GM12878 (cell line): ENCODE data around the gene C11orf52. TPM values are rescaled to one million over a fixed set of nuclear protein-coding genes. Genes with fewer than 3 reads are reported as not detected.

Source experiments
- ATAC-seq: fragments of 200-7000 bp; cut with Tn5 transposase; 3 replicates; pipeline ENCODE4 v1.9.1; 2020; ENCODE audit warnings: mild to moderate bottlenecking, moderate library complexity
- BruUV-seq: library from RNA; stranded (reverse); fragments of 400-500 nt; replicated peaks from 2 replicates; lab custom pipeline; 2021; lab: Mats Ljungman, UMichigan
- CTCF ChIA-PET: fragments of 300-600 bp; sonication (Branson Sonifier 250); formaldehyde crosslinking; extraction: SDS; loops from one replicate; lab custom pipeline; 2021; ENCODE audit warnings: inconsistent platforms; lab: Yijun Ruan, JAX
- POLR2A ChIA-PET: fragments of 350-600 bp; formaldehyde crosslinking; extraction: SDS; loops from one replicate; lab custom pipeline; 2021; ENCODE audit warnings: inconsistent platforms; lab: Charles Lee
- RAD21 ChIA-PET: fragments of 300-600 bp; sonication (Branson Sonifier 250); formaldehyde crosslinking; loops from one replicate; lab custom pipeline; 2023; ENCODE audit warnings: antibody characterized with exemption; ENCODE audit not compliant: unreplicated experiment; lab: Charles Lee
- SMC1A ChIA-PET: fragments of 300-600 bp; sonication (Branson Sonifier 250); formaldehyde crosslinking; loops from one replicate; lab custom pipeline; 2023; ENCODE audit not compliant: unreplicated experiment, uncharacterized antibody; lab: Charles Lee
- DNase-seq: peaks from one replicate; pipeline ENCODE4 v3.0.0-alpha.2; 2011; ENCODE audit warnings: low read depth, low spot score
- FAIRE-seq: peaks from 3 replicates; lab custom pipeline; 2011; peaks lifted over from hg19 to GRCh38; lab: Jason Lieb, UNC
- H2AFZ ChIP-seq: 2 replicates; pipeline ENCODE4 v1.6.0; 2011; ENCODE audit warnings: low read depth, low read length, control low read depth; ENCODE audit not compliant: control insufficient read depth
- H3K27ac ChIP-seq: 2 replicates; pipeline ENCODE4 v1.5.1; 2011; ENCODE audit warnings: control low read depth; ENCODE audit not compliant: control insufficient read depth, insufficient read depth
- H3K27me3 ChIP-seq, 2 experiments: replicated peaks in 1 of 2; 2 replicates each; pipeline versions ENCODE4 v1.6.0 to v1.6.1; 2011; ENCODE audit warnings: low read length in 1 of 2; ENCODE audit not compliant: control insufficient read depth in 2 of 2, insufficient read depth in 2 of 2
- H3K36me3 ChIP-seq, 2 experiments: 2 replicates each; pipeline ENCODE4 v1.5.1; 2011; ENCODE audit warnings: low read length in 1 of 2; ENCODE audit not compliant: control insufficient read depth in 2 of 2, insufficient read depth in 2 of 2
- H3K4me1 ChIP-seq: 2 replicates; pipeline ENCODE4 v1.6.1; 2011; ENCODE audit warnings: mild to moderate bottlenecking, low read length, moderate library complexity, mixed read lengths; ENCODE audit not compliant: control insufficient read depth, insufficient read depth
- H3K4me2 ChIP-seq: 2 replicates; pipeline ENCODE4 v1.6.0; 2011; ENCODE audit warnings: control low read depth; ENCODE audit not compliant: control insufficient read depth, insufficient read depth
- H3K4me3 ChIP-seq: fragments of 200-600 bp; sonication (generic); 2 replicates; pipeline ENCODE4 v1.5.1; 2016
- H3K79me2 ChIP-seq: 2 replicates; pipeline ENCODE4 v1.6.0; 2011; ENCODE audit warnings: low read length; ENCODE audit not compliant: control insufficient read depth, insufficient read depth
- H3K9ac ChIP-seq: 2 replicates; pipeline ENCODE4 v1.8.0; 2011; ENCODE audit warnings: low read length, control low read depth, mixed read lengths; ENCODE audit not compliant: control insufficient read depth, insufficient read depth
- H3K9me3 ChIP-seq: replicated peaks from 3 replicates; pipeline ENCODE4 v1.5.1; 2011; ENCODE audit warnings: mild to moderate bottlenecking, low read length; ENCODE audit not compliant: control insufficient read depth, insufficient read depth
- H4K20me1 ChIP-seq: 2 replicates; pipeline ENCODE4 v1.6.0; 2011; ENCODE audit not compliant: control insufficient read depth, insufficient read depth
- BACH1 ChIP-seq: fragments of 450-650 bp; IDR thresholded peaks from 2 replicates; pipeline ENCODE4 v1.6.1; 2017; ENCODE audit warnings: mild to moderate bottlenecking, borderline replicate concordance
- CREB1 ChIP-seq: IDR thresholded peaks from 2 replicates; pipeline ENCODE4 v1.6.1; 2012; ENCODE audit warnings: low read depth, mild to moderate bottlenecking, inconsistent platforms
- E2F4 ChIP-seq: IDR thresholded peaks from 2 replicates; pipeline ENCODE4 v1.6.1; 2012; ENCODE audit warnings: low read depth, low read length, improper control_type of control experiment
- IKZF2 ChIP-seq, 2 experiments: fragments of 450-650 bp; IDR thresholded peaks; 2 replicates each; pipeline ENCODE4 v1.6.1; 2017; ENCODE audit warnings: mild to moderate bottlenecking in 2 of 2, moderate library complexity in 2 of 2
- IRF3 ChIP-seq: fragments of 450-650 bp; IDR thresholded peaks from 2 replicates; pipeline ENCODE4 v1.6.1; 2014; ENCODE audit warnings: mild to moderate bottlenecking
- NFYB ChIP-seq: IDR thresholded peaks from 2 replicates; pipeline ENCODE4 v1.6.1; 2011; ENCODE audit warnings: low read depth, mild to moderate bottlenecking, low read length, improper control_type of control experiment, moderate library complexity; ENCODE audit not compliant: insufficient read depth
- PML ChIP-seq: IDR thresholded peaks from 2 replicates; pipeline ENCODE4 v1.6.1; 2012; ENCODE audit warnings: low read length, inconsistent platforms
- SMAD5 ChIP-seq: IDR thresholded peaks from 2 replicates; pipeline ENCODE4 v1.6.1; 2016; ENCODE audit warnings: antibody characterized with exemption, low read depth
- SMC3 ChIP-seq: IDR thresholded peaks from 2 replicates; pipeline ENCODE4 v1.6.1; 2011; ENCODE audit warnings: low read length, improper control_type of control experiment, borderline replicate concordance
- SP1 ChIP-seq: IDR thresholded peaks from one replicate; pipeline ENCODE4 v1.6.1; 2011; ENCODE audit warnings: low read depth, low read length
- SRF ChIP-seq, 2 experiments: IDR thresholded peaks; 2 replicates each; pipeline ENCODE4 v1.6.1; 2011; ENCODE audit warnings: low read depth in 2 of 2, low read length in 2 of 2, mild to moderate bottlenecking in 1 of 2, moderate library complexity in 1 of 2
- SUZ12 ChIP-seq: fragments of 200-600 bp; sonication (generic); IDR thresholded peaks from one replicate; pipeline ENCODE4 v1.6.1; 2018; ENCODE audit warnings: antibody characterized with exemption, mild to moderate bottlenecking; ENCODE audit not compliant: unreplicated experiment
- USF2 ChIP-seq: IDR thresholded peaks from 2 replicates; pipeline ENCODE4 v1.6.1; 2011; ENCODE audit warnings: low read depth, low read length, improper control_type of control experiment, borderline replicate concordance
- WRNIP1 ChIP-seq: IDR thresholded peaks from 2 replicates; pipeline ENCODE4 v1.6.1; 2011; ENCODE audit warnings: low read depth, low read length, improper control_type of control experiment, borderline replicate concordance
- ZNF384 ChIP-seq: IDR thresholded peaks from 2 replicates; pipeline ENCODE4 v1.6.1; 2012; ENCODE audit warnings: low read depth, mild to moderate bottlenecking, low read length, improper control_type of control experiment, borderline replicate concordance
- WGBS: methylation state at CpG from one replicate; pipeline ENCODE4 v1.1.6; 2016; ENCODE audit warnings: low lambda C conversion rate; ENCODE audit not compliant: insufficient replicate concordance, insufficient coverage; ENCODE audit errors: missing lambda C conversion rate; 5-methylcytosine and 5-hydroxymethylcytosine counted together
- in situ Hi-C: fragments of 300-500 bp; cut with MboI; formaldehyde crosslinking; loops from 9 replicates; pipeline ENCODE4 v1.14.3; 2018; ENCODE audit warnings: mixed read lengths
- intact Hi-C: fragments of 100-400 bp; cut with micrococcal nuclease; formaldehyde crosslinking; loops from one replicate; pipeline ENCODE4 v1.14.2; 2022; ENCODE audit not compliant: unreplicated experiment
- polyA plus RNA-seq, 11 experiments: library from polyadenylated mRNA; depleted of rRNA in 4 of 11; unstranded in 6 of 11; stranded (reverse) in 5 of 11; fragments of >200 nt; fragmentation: Nextera tagmentation in 4 of 11; fragmentation: Illumina TruSeq in 1 of 11; extraction: Ambion mirVana in 4 of 11; extraction: Trizol in 1 of 11; gene quantifications; 1 replicate in 1 of 11; 2 replicates in 10 of 11; pipeline versions ENCODE4 v1.2.1 to v1.2.3, GENCODE V29; 2011 to 2016; ENCODE audit warnings: inconsistent platforms in 2 of 11, missing spikeins in 2 of 11, low read depth in 1 of 11
- total RNA-seq, 4 experiments: library from RNA; depleted of rRNA in 3 of 4; stranded (reverse); fragments of >200 nt in 3 of 4; fragmentation: Illumina TruSeq in 1 of 4; extraction: Trizol in 1 of 4; gene quantifications; 2 replicates each; pipeline versions ENCODE4 v1.2.1 to v1.2.3, GENCODE V29; 2013 to 2021
- TF ChIP-seq, protein P1 (sequence below): fragments of 450-650 bp; IDR thresholded peaks from 2 replicates; pipeline ENCODE4 v1.6.1; 2017; ENCODE audit warnings: mild to moderate bottlenecking, low read depth, inconsistent platforms; ENCODE audit not compliant: poor library complexity, severe bottlenecking

Gene C11orf52
- total and polyA plus RNA-seq, 10 of the 15 experiments (the other 5 are each of a cell fraction or from before 2014, with no cell fraction given): not detected

DNA sequence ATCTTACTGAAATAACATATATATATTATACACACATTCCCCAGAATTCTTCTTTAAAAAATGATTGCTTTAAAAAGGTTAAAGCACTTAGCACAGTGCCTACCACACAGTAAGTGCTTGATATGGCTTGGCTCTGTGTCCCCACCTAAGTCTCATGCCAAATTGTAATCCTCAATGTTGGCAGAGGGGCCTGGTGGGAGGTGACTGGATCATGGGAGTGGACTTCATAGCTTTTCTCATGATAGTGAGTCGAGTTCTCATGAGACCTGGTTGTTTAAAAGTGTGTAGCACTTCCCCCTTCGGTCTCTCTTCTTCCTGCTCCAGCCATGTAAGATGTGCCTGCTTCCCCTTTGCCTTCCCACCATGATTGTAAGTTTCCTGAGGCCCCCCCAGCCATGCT is 13.3 kb upstream of the C11orf52 start:
- 0% methylated on average over 2 of the region's 2 CpGs for WGBS
- Histone ChIP-seq H3K79me2 (no peaks in the 10 kb centered on the region), H3K9me3 (no peaks in the 10 kb centered on the region), H3K36me3 (no peaks in the 10 kb centered on the region), H3K4me1 (no peaks in the 10 kb centered on the region), H3K4me3 (no peak overlapping the region), H2AFZ (no peak overlapping the region), H3K27ac (no peak overlapping the region), H3K9ac (no peak overlapping the region), H3K27me3 (no peaks in the 10 kb centered on the region), H4K20me1 (no peaks in the 10 kb centered on the region), H3K4me2 (no peak overlapping the region)
- TF ChIP-seq SRF (IDR thresholded peaks at IDR 0.05; ENCODE audit: low read depth in 2 of 2, low read length in 2 of 2) (no peak), E2F4 (no peak), SUZ12 (no peak), IRF3 (no peak), BACH1 (no peak), CREB1 (no peak), NFYB (no peak), IKZF2 (IDR thresholded peaks at IDR 0.05) (no peak), SMAD5 (no peak), SMC3 (no peak), ZNF384 (no peak), WRNIP1 (no peak), USF2 (no peak), SP1 (no peak), PML (no peak)
- TF ChIP-seq, protein P1, sequence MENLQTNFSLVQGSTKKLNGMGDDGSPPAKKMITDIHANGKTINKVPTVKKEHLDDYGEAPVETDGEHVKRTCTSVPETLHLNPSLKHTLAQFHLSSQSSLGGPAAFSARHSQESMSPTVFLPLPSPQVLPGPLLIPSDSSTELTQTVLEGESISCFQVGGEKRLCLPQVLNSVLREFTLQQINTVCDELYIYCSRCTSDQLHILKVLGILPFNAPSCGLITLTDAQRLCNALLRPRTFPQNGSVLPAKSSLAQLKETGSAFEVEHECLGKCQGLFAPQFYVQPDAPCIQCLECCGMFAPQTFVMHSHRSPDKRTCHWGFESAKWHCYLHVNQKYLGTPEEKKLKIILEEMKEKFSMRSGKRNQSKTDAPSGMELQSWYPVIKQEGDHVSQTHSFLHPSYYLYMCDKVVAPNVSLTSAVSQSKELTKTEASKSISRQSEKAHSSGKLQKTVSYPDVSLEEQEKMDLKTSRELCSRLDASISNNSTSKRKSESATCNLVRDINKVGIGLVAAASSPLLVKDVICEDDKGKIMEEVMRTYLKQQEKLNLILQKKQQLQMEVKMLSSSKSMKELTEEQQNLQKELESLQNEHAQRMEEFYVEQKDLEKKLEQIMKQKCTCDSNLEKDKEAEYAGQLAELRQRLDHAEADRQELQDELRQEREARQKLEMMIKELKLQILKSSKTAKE: no peak
- no peak for DNase-seq
- no peak for ATAC-seq
- FAIRE-seq: no peak
- POLR2A ChIA-PET: interaction anchor here (0.6 kb wide), 1 partner anchor 11 kb away, joined by 3 read pairs; no protein-coding TSS in a partner anchor
- in situ Hi-C loops: no loop called here
- no TSS peak for BruUV-seq
- RAD21 ChIA-PET: no interaction called here
- SMC1A ChIA-PET: interaction anchor here (0.7 kb wide), 1 partner anchor 10 kb away, joined by 4 read pairs; no protein-coding TSS in a partner anchor
- intact Hi-C loops: no loop called here
- CTCF ChIA-PET: no interaction called here
